Ascending aorta (tissue), 2 donors: ENCODE results near the gene SLC25A45. TPM values are rescaled to one million over a fixed set of nuclear protein-coding genes. Genes with fewer than 3 reads are reported as not detected.

ENCODE experiments used
- DNase-seq, 2 donors: peaks; one replicate each; pipeline ENCODE4 v3.0.0-alpha.2; 2019; ENCODE audit warnings: low spot score in 2 of 2
- H3K27ac ChIP-seq, 2 donors: fragments of 200-600 bp; sonication (generic); one replicate each; pipeline ENCODE4 v1.5.1; 2016 to 2017; ENCODE audit warnings: mild to moderate bottlenecking in 1 of 2
- H3K27me3 ChIP-seq: fragments of 200-600 bp; sonication (generic); one replicate; pipeline ENCODE4 v1.5.1; 2017
- H3K36me3 ChIP-seq, 2 donors: fragments of 200-600 bp; sonication (generic); one replicate each; pipeline ENCODE4 v1.5.1; 2016
- H3K4me1 ChIP-seq, 2 donors: fragments of 200-600 bp; sonication (generic); one replicate each; pipeline ENCODE4 v1.5.1; 2016 to 2017; ENCODE audit warnings: mild to moderate bottlenecking in 1 of 2
- H3K4me3 ChIP-seq, 2 donors: fragments of 200-600 bp; sonication (generic); one replicate each; pipeline ENCODE4 v1.5.1; 2016 to 2017; ENCODE audit warnings: mild to moderate bottlenecking in 1 of 2
- H3K9me3 ChIP-seq, 2 donors: fragments of 200-600 bp; sonication (generic); one replicate each; pipeline ENCODE4 v1.5.1; 2016
- CTCF ChIP-seq, 3 experiments: fragments of 200-600 bp in 2 of 3; fragments of 450-650 bp in 1 of 3; sonication (generic) in 2 of 3; IDR thresholded peaks; one replicate each; pipeline ENCODE4 v1.5.1; 2016 to 2019; ENCODE audit warnings: antibody characterized with exemption in 3 of 3, mild to moderate bottlenecking in 1 of 3, moderate library complexity in 1 of 3
- intact Hi-C: fragments of 100-400 bp; cut with DNase I; formaldehyde crosslinking; loops from one replicate; pipeline ENCODE4 v1.15.1; 2023
- total RNA-seq: library from RNA; depleted of rRNA; stranded (reverse); fragments of >200 nt; gene quantifications from one replicate; pipeline ENCODE4 v1.1.0, GENCODE V29; 2016

SLC25A45 gene
- total RNA-seq, 1 donor from 2014 or later, result 11.4 TPM

DNA sequence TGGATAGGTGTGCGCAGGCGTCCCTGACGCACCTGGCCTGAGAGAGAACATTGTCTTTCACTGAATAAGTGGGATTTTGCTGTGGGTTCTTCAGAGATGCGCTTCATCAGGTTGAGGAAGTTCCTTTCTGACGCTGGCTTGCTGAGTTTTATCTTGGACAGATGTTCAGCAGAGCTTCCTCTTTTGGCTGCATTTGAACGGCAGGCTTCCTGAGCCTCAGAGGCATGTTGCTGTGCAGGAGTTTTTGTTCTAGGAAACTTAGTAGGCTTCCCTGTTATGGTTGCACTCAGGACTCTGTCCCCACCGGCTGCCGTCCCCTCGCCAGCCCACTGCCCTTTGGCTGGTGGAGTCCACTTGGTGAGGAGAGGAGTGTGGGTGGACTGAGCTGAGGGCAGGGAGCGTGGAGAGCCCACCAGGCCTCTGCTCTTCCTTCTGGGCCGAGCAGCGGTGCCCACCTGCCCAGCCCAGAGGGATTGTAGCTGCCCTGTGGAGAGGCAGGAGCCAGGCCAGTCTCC, 21.2 kb upstream of the SLC25A45 start:
- no peak overlapping the region for H3K27ac ChIP-seq
- no peak overlapping the region for H3K4me3 ChIP-seq
- intact Hi-C loops, result no loop called here
- no peaks in the 10 kb centered on the region for H3K27me3 ChIP-seq
- H3K36me3 ChIP-seq, result peaks cover 60 to 67% of the 10 kb centered on the region in 2 donors
- H3K4me1 ChIP-seq, result no peaks in the 10 kb centered on the region
- H3K9me3 ChIP-seq, result no peaks in the 10 kb centered on the region
- no peak for DNase-seq
- TF ChIP-seq CTCF (IDR thresholded peaks at IDR 0.05), result no peak

DNA sequence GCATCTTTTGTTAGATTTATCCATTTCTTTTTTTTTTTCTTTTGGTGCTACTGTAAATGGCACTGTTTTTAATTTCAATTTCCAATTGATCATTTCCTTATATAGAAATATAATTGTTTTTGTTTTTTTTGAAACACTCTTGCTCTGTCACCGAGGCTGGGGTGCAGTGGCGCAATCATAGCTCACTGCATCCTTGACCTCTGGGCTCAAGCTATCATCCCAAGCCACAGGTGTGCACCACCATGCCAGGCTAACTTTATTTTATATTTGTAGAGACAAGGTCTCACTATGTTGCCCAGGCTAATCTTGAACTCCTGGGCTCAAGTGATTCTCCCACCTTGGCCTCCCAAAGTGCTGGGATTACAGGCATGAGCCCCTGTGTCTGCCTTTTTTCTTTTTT, 20.3 kb upstream of the SLC25A45 start:
- intact Hi-C loops, result no loop called here

DNA sequence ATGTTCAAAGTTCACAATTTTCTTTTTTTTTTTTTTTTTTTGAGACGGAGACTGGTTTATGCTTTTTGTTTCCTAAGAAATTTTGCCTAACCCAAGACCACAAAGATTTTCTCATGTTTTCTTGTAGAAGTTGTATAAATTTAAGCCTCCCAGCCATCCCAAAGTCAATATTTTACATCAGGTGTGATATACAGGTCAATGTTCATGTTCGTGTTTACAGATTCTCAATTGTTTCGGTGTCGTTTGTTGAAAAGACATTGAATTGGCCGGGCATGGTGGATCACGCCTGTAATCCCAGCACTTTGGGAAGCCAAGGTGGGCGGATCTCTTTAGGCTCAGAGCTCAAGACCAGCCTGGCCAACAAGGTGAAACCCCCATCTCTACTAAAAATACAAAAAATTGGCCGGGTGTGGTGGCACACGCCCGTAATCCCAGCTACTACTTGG, 19.4 kb upstream of the SLC25A45 start:
- no peak for TF ChIP-seq CTCF (IDR thresholded peaks at IDR 0.05)
- Histone ChIP-seq H3K27me3 (no peaks in the 10 kb centered on the region), H3K4me1 (no peaks in the 10 kb centered on the region), H3K27ac (no peak overlapping the region), H3K9me3 (no peaks in the 10 kb centered on the region), H3K36me3 (peaks cover 65 to 69% of the 10 kb centered on the region in 2 donors), H3K4me3 (no peak overlapping the region)
- no peak for DNase-seq
- intact Hi-C loops, result no loop called here

More for the DNA sequence above, 20.3 kb upstream of the SLC25A45 start:
- no peak for TF ChIP-seq CTCF (IDR thresholded peaks at IDR 0.05)
- Histone ChIP-seq H3K27me3 (no peaks in the 10 kb centered on the region), H3K36me3 (peaks cover 61 to 68% of the 10 kb centered on the region in 2 donors), H3K4me3 (no peak overlapping the region), H3K4me1 (no peaks in the 10 kb centered on the region), H3K9me3 (no peaks in the 10 kb centered on the region), H3K27ac (no peak overlapping the region)
- DNase-seq, result no peak

DNA sequence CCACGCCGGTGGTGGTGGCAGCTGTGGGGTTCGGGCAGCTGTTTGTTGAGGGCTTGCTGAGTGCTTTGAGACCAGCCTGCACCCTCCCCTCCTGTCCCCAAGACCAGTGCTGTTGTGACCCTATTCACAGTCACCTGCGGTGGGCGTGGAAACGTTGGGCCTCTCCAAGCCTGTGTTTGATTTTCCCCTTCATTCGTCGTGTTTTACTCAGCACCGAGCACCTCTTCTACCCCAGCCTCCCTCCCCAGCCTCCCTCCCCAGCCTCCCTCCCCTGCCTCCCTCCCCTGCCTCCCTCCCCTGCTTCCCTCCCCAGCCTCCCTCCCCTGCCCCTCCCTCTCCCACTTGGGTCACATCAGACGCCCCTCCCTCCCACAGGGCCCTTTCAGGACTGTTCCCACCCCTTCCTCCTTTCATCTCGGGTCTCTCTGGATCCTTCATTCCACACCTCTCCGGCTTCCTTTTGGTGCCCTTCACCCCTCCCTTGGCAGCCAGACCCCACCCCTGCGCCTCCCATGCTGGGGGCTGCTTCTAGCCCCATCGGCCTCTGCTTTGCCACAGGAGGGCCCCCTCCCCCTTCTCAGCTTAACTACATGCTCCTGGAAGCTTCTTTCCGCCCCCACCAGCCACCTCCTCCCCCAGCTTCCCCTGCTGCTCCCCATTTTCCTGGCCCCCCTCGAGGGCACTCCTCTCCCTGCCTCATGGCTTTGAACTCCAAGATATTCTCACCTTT, 18.8 kb upstream of the SLC25A45 start:
- H3K4me3 ChIP-seq, result no peak overlapping the region
- H3K9me3 ChIP-seq, result no peaks in the 10 kb centered on the region
- no peaks in the 10 kb centered on the region for H3K4me1 ChIP-seq
- no peak for TF ChIP-seq CTCF (IDR thresholded peaks at IDR 0.05)
- DNase-seq, result no peak
- peaks cover 66 to 69% of the 10 kb centered on the region in 2 donors for H3K36me3 ChIP-seq
- H3K27ac ChIP-seq, result no peak overlapping the region
- no peaks in the 10 kb centered on the region for H3K27me3 ChIP-seq
- intact Hi-C loops, result no loop called here

DNA sequence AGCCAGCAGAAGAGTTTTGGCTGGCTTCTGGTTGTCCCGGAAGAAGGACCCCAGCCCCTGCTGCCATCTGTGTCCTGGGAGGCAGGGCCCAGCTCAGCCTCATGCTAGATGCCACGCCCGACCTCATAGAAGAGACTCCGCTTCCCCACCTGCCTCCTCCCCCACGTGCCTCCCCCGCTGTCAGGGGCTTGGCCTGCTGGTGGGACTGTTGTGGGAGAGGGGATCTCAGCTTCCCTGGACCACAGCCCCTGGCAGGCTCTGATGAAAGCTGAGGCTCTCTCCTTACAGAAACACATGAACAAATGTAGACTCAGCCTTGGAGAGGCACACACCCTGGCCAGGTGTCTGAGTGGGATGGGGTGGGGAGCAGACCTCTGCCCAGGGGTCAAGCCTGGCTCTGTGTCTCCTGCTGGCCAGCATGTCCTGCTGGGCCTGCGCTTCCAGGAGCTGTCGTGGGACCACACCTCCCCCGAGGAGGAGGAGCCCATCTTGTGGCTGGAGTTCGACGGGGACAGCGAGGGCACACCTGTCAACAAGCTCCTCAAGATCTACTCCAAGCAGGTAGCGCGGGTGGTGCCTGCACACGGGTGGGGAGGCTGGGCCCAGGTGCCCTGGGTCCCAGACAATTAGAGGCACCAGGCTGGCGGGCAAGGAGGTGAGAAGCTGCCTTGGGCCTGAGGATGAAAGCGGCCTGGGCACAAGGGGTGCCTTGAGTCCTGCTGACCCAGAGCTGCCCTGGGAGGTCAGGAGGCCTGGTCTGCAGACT, 18.0 kb upstream of the SLC25A45 start:
- Histone ChIP-seq H3K27ac (no peak overlapping the region), H3K36me3 (peaks cover 65 to 67% of the 10 kb centered on the region in 2 donors), H3K4me3 (no peak overlapping the region), H3K27me3 (no peaks in the 10 kb centered on the region), H3K9me3 (no peaks in the 10 kb centered on the region), H3K4me1 (no peaks in the 10 kb centered on the region)
- no peak for TF ChIP-seq CTCF (IDR thresholded peaks at IDR 0.05)
- DNase-seq, result no peak
- intact Hi-C loops, result no loop called here
